Osteocyte (in vitro differentiated cells): ENCODE results near the gene NSDHL. TPM values are rescaled to one million over a fixed set of nuclear protein-coding genes. Genes with fewer than 3 reads are reported as not detected.

ENCODE experiments used
- DNase-seq: peaks from one replicate; pipeline ENCODE4 v3.0.0; 2021; ENCODE audit warnings: mixed read lengths; ENCODE audit not compliant: unreplicated experiment; ENCODE audit errors: extremely low spot score
- H3K27ac Mint-ChIP-seq: one replicate; pipeline ENCODE4 v1.8.0; 2021; ENCODE audit warnings: mild to moderate bottlenecking, mixed read lengths; ENCODE audit not compliant: unreplicated experiment
- H3K27me3 Mint-ChIP-seq: one replicate; pipeline ENCODE4 v1.8.0; 2021; ENCODE audit warnings: mixed read lengths; ENCODE audit not compliant: unreplicated experiment
- H3K36me3 Mint-ChIP-seq: one replicate; pipeline ENCODE4 v1.8.0; 2021; ENCODE audit warnings: mixed read lengths; ENCODE audit not compliant: unreplicated experiment
- H3K4me1 Mint-ChIP-seq: one replicate; pipeline ENCODE4 v1.8.0; 2021; ENCODE audit warnings: mixed read lengths; ENCODE audit not compliant: unreplicated experiment
- H3K4me3 Mint-ChIP-seq: one replicate; pipeline ENCODE4 v1.8.0; 2021; ENCODE audit warnings: mild to moderate bottlenecking, moderate library complexity, mixed read lengths; ENCODE audit not compliant: unreplicated experiment
- H3K9me3 Mint-ChIP-seq: one replicate; pipeline ENCODE4 v1.8.0; 2021; ENCODE audit warnings: mixed read lengths; ENCODE audit not compliant: unreplicated experiment
- CTCF ChIP-seq: fragments of 200-600 bp; sonication (generic); IDR thresholded peaks from 2 replicates; pipeline ENCODE4 v1.5.0; 2021; ENCODE audit warnings: antibody characterized with exemption, mild to moderate bottlenecking, moderate library complexity
- total RNA-seq: library from RNA; stranded (reverse); gene quantifications from 2 replicates; pipeline ENCODE4 v1.2.1, GENCODE V29; 2021

NSDHL gene
- total RNA-seq, 1 donor from 2014 or later, result 14.1 TPM

GRCh38 chrX:152861116-152861515 lies 30.3 kb downstream of the NSDHL start:
- Mint-ChIP-seq H3K9me3 (peaks cover 5% of the 10 kb centered on the region), H3K36me3 (peaks cover 5% of the 10 kb centered on the region), H3K27me3 (no peaks in the 10 kb centered on the region), H3K27ac (no peak overlapping the region), H3K4me3 (no peak overlapping the region), H3K4me1 (no peaks in the 10 kb centered on the region)
- no peak for DNase-seq
- no peak for TF ChIP-seq CTCF

GRCh38 chrX:152861826-152862225 lies 31.0 kb downstream of the NSDHL start:
- no peak for TF ChIP-seq CTCF
- peaks cover 5% of the 10 kb centered on the region for H3K9me3 Mint-ChIP-seq
- no peaks in the 10 kb centered on the region for H3K4me1 Mint-ChIP-seq
- peaks cover 5% of the 10 kb centered on the region for H3K36me3 Mint-ChIP-seq
- no peak overlapping the region for H3K27ac Mint-ChIP-seq
- H3K4me3 Mint-ChIP-seq, result no peak overlapping the region
- H3K27me3 Mint-ChIP-seq, result no peaks in the 10 kb centered on the region
- DNase-seq, result no peak

GRCh38 chrX:152865232-152865920 lies 34.5 kb downstream of the NSDHL start:
- H3K27ac Mint-ChIP-seq, result no peak overlapping the region

GRCh38 chrX:152866386-152866785 lies 35.5 kb downstream of the NSDHL start:
- Mint-ChIP-seq H3K27ac (no peak overlapping the region), H3K36me3 (peaks cover 8% of the 10 kb centered on the region)

More at GRCh38 chrX:152865232-152865920, 34.5 kb downstream of the NSDHL start:
- Mint-ChIP-seq H3K27me3 (no peaks in the 10 kb centered on the region), H3K4me1 (no peaks in the 10 kb centered on the region), H3K9me3 (peaks cover 5% of the 10 kb centered on the region), H3K36me3 (peaks cover 10% of the 10 kb centered on the region), H3K4me3 (no peak overlapping the region)
- no peak for DNase-seq
- no peak for TF ChIP-seq CTCF

More at GRCh38 chrX:152866386-152866785, 35.5 kb downstream of the NSDHL start:
- Mint-ChIP-seq H3K9me3 (peaks cover 5% of the 10 kb centered on the region), H3K4me3 (no peak overlapping the region), H3K27me3 (no peaks in the 10 kb centered on the region), H3K4me1 (no peaks in the 10 kb centered on the region)
- no peak for DNase-seq
- no peak for TF ChIP-seq CTCF
